ENCODE results near the gene PKP3. TPM values are rescaled to one million over a fixed set of nuclear protein-coding genes. Genes with fewer than 3 reads are reported as not detected.
A peak's percentile ranks its signal among the peaks of the same experiment; 100 is the strongest.

The PKP3 gene
- total RNA-seq, 1 donor from 2014 or later: 65.7 TPM

DNA sequence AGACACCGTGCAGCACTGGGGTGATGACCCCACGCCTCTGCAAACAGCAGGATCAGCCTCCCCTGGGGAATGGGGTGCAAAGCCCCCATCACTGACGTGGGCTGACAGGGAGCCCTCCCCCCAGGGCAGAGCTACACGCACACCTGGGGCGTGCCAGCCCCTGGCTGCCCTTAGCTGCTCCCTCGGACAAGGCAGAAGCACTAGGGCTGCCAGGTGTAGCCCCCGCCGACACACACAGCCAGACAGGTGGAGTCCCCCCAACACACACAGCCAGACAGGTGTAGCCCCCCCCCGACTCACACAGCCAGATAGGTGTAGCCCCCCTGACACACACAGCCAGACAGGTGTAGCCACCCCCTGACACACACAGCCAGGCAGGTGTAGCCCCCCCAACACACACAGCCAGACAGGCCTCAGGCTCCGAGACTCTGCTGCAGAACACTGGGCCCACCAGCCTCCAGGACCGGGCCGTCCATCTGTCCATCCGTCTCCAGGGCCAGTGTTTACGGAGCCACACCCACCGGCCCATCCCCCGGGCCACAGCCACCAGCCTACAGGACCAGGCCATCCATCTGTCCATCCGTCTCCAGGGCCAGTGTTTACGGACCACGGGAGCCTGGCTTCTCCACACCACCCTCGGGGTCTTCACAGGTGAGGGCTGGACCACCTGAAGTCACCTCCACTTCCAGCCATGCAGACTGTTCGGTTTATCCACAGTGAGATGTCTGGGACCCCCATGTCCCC lies 44.3 kb downstream of the PKP3 start:
- Mint-ChIP-seq H3K27ac (no peak overlapping the region), H3K9me3 (peaks cover 5% of the 10 kb centered on the region), H3K4me3 (no peak overlapping the region), H3K4me1 (peaks cover 2% of the 10 kb centered on the region), H3K36me3 (no peaks in the 10 kb centered on the region), H3K27me3 (ENCODE audit: low read depth) (no peaks in the 10 kb centered on the region)
- TF ChIP-seq, protein P1, sequence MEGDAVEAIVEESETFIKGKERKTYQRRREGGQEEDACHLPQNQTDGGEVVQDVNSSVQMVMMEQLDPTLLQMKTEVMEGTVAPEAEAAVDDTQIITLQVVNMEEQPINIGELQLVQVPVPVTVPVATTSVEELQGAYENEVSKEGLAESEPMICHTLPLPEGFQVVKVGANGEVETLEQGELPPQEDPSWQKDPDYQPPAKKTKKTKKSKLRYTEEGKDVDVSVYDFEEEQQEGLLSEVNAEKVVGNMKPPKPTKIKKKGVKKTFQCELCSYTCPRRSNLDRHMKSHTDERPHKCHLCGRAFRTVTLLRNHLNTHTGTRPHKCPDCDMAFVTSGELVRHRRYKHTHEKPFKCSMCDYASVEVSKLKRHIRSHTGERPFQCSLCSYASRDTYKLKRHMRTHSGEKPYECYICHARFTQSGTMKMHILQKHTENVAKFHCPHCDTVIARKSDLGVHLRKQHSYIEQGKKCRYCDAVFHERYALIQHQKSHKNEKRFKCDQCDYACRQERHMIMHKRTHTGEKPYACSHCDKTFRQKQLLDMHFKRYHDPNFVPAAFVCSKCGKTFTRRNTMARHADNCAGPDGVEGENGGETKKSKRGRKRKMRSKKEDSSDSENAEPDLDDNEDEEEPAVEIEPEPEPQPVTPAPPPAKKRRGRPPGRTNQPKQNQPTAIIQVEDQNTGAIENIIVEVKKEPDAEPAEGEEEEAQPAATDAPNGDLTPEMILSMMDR (IDR thresholded peaks at IDR 0.05; ENCODE audit: unreplicated experiment): no peak
- no peak for DNase-seq (ENCODE audit: low spot score in 2 of 2, unreplicated experiment in 2 of 2)

DNA sequence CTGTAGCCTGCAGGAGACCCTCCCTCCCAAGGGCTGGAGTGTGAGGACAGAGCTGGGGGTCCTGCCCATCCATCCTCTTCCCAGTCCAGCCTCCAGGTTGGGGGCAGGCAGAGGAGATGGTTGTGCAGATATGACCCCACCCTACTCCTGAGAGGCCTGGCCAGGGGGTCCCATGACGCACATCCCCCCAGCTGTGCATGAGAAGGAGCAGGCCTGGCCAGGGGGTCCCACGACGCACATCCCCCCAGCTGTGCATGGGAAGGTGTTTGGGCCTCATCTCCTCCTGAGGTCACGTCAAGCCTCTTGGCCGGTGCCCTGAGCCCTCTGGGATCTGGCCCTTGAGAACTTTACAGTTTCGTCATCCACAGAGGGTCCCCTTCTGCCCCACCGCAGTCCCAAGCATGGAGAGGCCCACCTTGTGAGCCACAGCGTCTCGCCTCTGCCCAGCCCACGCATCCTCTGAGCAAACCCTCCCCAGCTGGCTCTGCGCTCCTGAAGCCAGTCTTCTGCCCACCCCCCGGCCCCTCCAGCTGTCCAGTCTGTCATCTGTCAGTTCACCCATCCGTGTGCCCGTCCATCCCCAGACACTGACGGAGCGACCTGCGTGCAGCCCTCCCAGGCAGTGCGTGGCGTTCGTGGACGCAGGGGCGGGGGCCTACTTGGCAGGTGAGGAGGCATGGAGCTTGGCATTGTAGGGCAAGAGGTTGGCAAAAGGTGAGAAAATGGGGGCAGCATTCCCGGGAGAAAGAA lies 45.5 kb downstream of the PKP3 start:
- no peak for DNase-seq (ENCODE audit: low spot score in 2 of 2, unreplicated experiment in 2 of 2)
- Mint-ChIP-seq H3K27ac (no peak overlapping the region), H3K4me3 (no peak overlapping the region), H3K9me3 (peaks cover 5% of the 10 kb centered on the region), H3K36me3 (no peaks in the 10 kb centered on the region), H3K27me3 (ENCODE audit: low read depth) (no peaks in the 10 kb centered on the region), H3K4me1 (peaks cover 5% of the 10 kb centered on the region)
- TF ChIP-seq, protein P1 (IDR thresholded peaks at IDR 0.05; ENCODE audit: unreplicated experiment): no peak

DNA sequence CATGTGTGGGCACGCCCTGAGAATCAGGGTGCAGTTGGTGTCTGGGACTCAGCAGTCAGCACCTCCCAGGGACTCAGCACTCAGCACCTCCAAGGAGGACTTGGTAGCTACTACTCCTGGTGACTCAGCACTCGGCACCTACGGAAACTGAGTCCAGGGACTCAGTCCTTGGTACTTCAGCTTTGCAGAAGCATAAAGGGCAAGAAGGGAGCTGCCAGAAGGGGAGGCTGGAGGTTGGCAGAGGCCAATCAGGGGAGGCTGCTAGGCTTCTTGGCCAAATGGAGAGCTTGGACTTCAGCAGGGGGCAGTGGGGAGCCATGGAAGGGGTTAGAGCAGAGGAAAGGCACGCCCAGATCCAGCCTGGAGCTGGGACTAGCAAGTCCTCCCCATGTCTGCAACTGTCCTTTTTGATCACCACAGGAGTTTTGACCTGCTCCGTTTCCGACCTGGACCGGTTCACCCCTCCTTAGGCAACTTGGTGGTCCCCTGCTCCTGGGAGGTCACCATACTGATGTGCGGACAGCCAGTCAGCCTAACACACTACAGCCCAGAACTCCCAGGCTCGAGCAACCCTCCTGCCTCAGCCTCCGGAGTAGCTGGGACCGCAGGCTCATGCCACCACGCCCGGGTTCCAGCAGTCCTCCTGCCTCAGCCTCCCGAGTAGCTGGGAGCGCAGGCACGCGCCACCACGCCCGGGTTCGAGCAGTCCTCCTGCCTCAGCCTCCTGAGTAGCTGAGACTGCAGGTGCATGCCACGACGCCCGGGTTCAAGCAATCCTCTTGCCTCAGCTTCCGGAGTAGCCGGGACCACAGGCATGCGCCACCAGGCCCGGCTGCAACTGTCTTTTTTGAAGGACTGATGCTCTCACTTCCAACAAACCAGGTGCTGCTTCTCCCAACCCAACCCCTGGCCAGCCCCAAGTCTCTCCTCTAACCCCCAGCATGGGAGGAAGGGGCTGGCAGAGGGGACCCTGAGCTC lies 46.3 kb downstream of the PKP3 start:
- H3K36me3 Mint-ChIP-seq: no peaks in the 10 kb centered on the region
- H3K27ac Mint-ChIP-seq: no peak overlapping the region
- DNase-seq (ENCODE audit: low spot score in 2 of 2, unreplicated experiment in 2 of 2): no peak
- no peaks in the 10 kb centered on the region for H3K27me3 Mint-ChIP-seq (ENCODE audit: low read depth)
- H3K9me3 Mint-ChIP-seq: peaks cover 5% of the 10 kb centered on the region
- TF ChIP-seq, protein P1 (IDR thresholded peaks at IDR 0.05; ENCODE audit: unreplicated experiment): no peak
- H3K4me1 Mint-ChIP-seq: peaks cover 5% of the 10 kb centered on the region
- peak overlapping the region; percentile 51 for H3K4me3 Mint-ChIP-seq

DNA sequence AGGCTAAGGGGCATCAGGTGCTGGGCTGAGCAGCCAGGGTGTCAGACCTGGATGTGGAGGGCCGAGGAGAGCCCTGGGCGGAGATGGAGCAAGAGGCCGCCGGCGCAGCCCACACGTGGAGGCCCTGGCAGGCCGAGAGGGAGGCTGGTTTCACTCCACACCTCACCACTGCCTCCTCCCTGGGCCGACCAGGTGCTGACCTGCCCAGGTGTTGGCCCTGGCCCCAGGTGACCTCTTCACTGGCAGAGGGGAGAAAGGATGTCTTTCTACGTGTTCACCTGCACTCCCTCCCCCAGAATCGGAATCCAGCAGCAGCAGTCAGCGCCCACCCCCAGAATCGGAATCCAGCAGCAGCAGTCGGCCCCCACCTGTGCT lies 47.0 kb downstream of the PKP3 start:
- DNase-seq (ENCODE audit: low spot score in 2 of 2, unreplicated experiment in 2 of 2): no peak
- peaks cover 5% of the 10 kb centered on the region for H3K9me3 Mint-ChIP-seq
- H3K27me3 Mint-ChIP-seq (ENCODE audit: low read depth): no peaks in the 10 kb centered on the region
- H3K27ac Mint-ChIP-seq: no peak overlapping the region
- TF ChIP-seq, protein P1 (IDR thresholded peaks at IDR 0.05; ENCODE audit: unreplicated experiment): no peak
- H3K4me1 Mint-ChIP-seq: peaks cover 8% of the 10 kb centered on the region
- H3K4me3 Mint-ChIP-seq: peak overlapping the region; percentile 51
- H3K36me3 Mint-ChIP-seq: no peaks in the 10 kb centered on the region

DNA sequence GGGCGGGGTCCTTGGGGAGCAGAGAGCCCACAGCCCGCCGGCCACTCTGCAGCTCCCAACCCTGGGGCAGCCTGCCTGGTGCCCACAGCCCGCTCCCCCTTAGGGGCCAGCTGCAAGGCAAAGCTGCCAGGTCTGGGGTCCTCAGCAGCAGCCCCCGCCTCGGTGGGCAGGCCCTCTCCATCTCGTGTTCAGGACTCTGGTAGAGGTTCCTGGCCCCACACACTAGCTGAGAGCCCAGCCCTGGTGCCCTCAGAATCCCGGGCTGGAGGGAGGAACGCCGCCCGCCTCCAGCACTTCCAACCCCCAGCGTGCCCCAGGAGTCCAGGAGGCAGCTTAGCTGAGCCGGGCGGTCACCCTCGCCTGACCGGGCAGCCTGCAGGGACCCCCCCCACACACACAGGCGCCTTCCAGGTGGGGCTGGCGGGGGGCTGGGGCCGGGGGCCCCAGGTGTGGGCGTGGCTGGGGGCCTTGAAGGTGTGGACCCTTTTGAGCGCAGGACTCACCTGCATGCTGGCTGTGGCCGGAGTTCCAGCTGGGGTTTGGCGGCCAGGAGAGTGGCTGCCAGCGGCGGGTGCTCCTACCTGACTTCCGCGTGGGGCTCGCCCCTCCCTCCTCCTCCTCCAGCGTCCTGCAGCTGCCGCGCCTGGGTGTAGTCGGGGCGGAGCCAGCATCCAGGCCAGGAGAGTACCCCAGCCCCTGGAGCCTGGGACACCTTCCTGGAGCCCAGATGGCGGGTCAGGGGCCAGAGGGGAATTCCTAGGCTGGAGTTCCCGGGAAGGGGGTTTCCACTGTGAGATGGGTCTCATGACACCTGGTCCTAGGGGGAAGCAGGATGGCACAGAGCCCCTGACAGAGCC lies 47.6 kb downstream of the PKP3 start, which contains the start of gene ANO9:
Gene ANO9, minus strand, starts transcription at position 594 of the 857 bp plus-strand sequence. Its CDS starts 85 bp downstream, at position 509.
- Mint-ChIP-seq H3K9me3 (peaks cover 5% of the 10 kb centered on the region), H3K4me1 (peaks cover 13% of the 10 kb centered on the region), H3K27ac (no peak within 1 kb of the TSS), H3K4me3 (peak within 1 kb of the TSS; percentile 51), H3K27me3 (ENCODE audit: low read depth) (no peaks in the 10 kb centered on the region), H3K36me3 (no peaks in the 10 kb centered on the region)
- no peak for DNase-seq (ENCODE audit: low spot score in 2 of 2, unreplicated experiment in 2 of 2)
- TF ChIP-seq, protein P1 (IDR thresholded peaks at IDR 0.05; ENCODE audit: unreplicated experiment): no peak

Data from mesothelial cell of epicardium (in vitro differentiated cells).